B cell (primary cell): Measurements from ENCODE around the gene SLC38A1. TPM values are rescaled to one million over a fixed set of nuclear protein-coding genes. Genes with fewer than 3 reads are reported as not detected.
A peak's percentile ranks its signal among the peaks of the same experiment; 100 is the strongest.

Source experiments
- ATAC-seq: fragments of 200-7000 bp; cut with Tn5 transposase; one replicate; pipeline ENCODE4 v1.10.0; 2021; ENCODE audit warnings: low read depth, mild to moderate bottlenecking, moderate number of reproducible peaks, moderate library complexity
- CTCF ChIA-PET: fragments of 350-600 bp; sonication (Branson Sonifier 250); formaldehyde crosslinking; loops from one replicate; lab custom pipeline; 2021; ENCODE audit warnings: antibody characterized with exemption, inconsistent platforms; lab: Charles Lee
- POLR2A ChIA-PET: fragments of 350-600 bp; sonication (Branson Sonifier 250); formaldehyde crosslinking; loops from one replicate; lab custom pipeline; 2021; ENCODE audit warnings: antibody characterized with exemption; lab: Charles Lee
- DNase-seq: peaks from one replicate; pipeline ENCODE4 v3.0.0; 2013
- H2AFZ ChIP-seq: 2 replicates; pipeline ENCODE4 v1.6.1; 2012; ENCODE audit warnings: mild to moderate bottlenecking, low read depth, low read length; ENCODE audit not compliant: insufficient read depth, poor library complexity, severe bottlenecking
- H3K27ac ChIP-seq, 2 donors: 1 replicate in 1 of 2; 2 replicates in 1 of 2; pipeline ENCODE4 v1.5.1; 2012 to 2013; ENCODE audit warnings: low read length in 2 of 2, mild to moderate bottlenecking in 2 of 2, moderate library complexity in 1 of 2
- H3K27me3 ChIP-seq, 4 experiments: fragments of 200-600 bp in 1 of 4; sonication (generic) in 1 of 4; replicated peaks in 1 of 4; 1 replicate in 2 of 4; 2 replicates in 2 of 4; pipeline versions ENCODE4 v1.6.1 to v1.7.0; 2013 to 2016; ENCODE audit warnings: low read length in 3 of 4, mild to moderate bottlenecking in 2 of 4, mixed read lengths in 1 of 4, moderate library complexity in 1 of 4; ENCODE audit not compliant: insufficient read depth in 4 of 4, control insufficient read depth in 3 of 4; ENCODE audit errors: control extremely low read depth in 1 of 4
- H3K36me3 ChIP-seq, 2 experiments: replicated peaks in 1 of 2; 1 replicate in 1 of 2; 2 replicates in 1 of 2; pipeline versions ENCODE4 v1.6.1 to v1.7.1; 2013; ENCODE audit warnings: low read length in 1 of 2; ENCODE audit not compliant: insufficient read depth in 2 of 2, control insufficient read depth in 1 of 2; ENCODE audit errors: control extremely low read depth in 1 of 2, extremely low read depth in 1 of 2
- H3K4me1 ChIP-seq, 2 donors: fragments of 200-600 bp in 1 of 2; sonication (generic) in 1 of 2; 1 replicate in 1 of 2; 2 replicates in 1 of 2; pipeline versions ENCODE4 v1.5.1 to v1.6.1; 2013 to 2017; ENCODE audit warnings: low read length in 2 of 2; ENCODE audit not compliant: control insufficient read depth in 2 of 2, insufficient read depth in 2 of 2
- H3K4me2 ChIP-seq: replicated peaks from 2 replicates; pipeline ENCODE3; 2012; ENCODE audit warnings: mild to moderate bottlenecking, low read depth, low read length; ENCODE audit not compliant: poor library complexity, severe bottlenecking
- H3K4me3 ChIP-seq, 5 experiments: fragments of 200-600 bp in 1 of 5; sonication (generic) in 1 of 5; 1 replicate in 3 of 5; 2 replicates in 2 of 5; pipeline versions ENCODE4 v1.5.1 to v1.7.0; 2011 to 2016; ENCODE audit warnings: low read length in 4 of 5, mild to moderate bottlenecking in 4 of 5, low read depth in 2 of 5, control low read depth in 1 of 5, moderate library complexity in 1 of 5; ENCODE audit not compliant: insufficient read depth in 1 of 5; ENCODE audit errors: control extremely low read depth in 1 of 5, extremely low read depth in 1 of 5
- H3K79me2 ChIP-seq: fragments of 200-600 bp; sonication (generic); one replicate; pipeline ENCODE4 v1.6.0; 2016; ENCODE audit warnings: low read length; ENCODE audit not compliant: control insufficient read depth, insufficient read depth
- H3K9ac ChIP-seq: fragments of 200-600 bp; sonication (generic); 2 replicates; pipeline ENCODE4 v1.6.1; 2017; ENCODE audit warnings: mild to moderate bottlenecking, low read length, moderate library complexity
- H3K9me3 ChIP-seq, 3 donors: one replicate each; pipeline versions ENCODE4 v1.6.1 to v1.7.1; 2013; ENCODE audit warnings: low read length in 2 of 3; ENCODE audit not compliant: control insufficient read depth in 2 of 3, insufficient read depth in 1 of 3; ENCODE audit errors: control extremely low read depth in 1 of 3
- H4K20me1 ChIP-seq: 2 replicates; pipeline ENCODE4 v1.6.0; 2012; ENCODE audit warnings: mild to moderate bottlenecking, low read length; ENCODE audit not compliant: insufficient read depth, control insufficient read depth, poor library complexity, severe bottlenecking
- H3K27ac Mint-ChIP-seq: one replicate; pipeline ENCODE4 v1.8.0; 2021; ENCODE audit warnings: mixed read lengths
- H3K27me3 Mint-ChIP-seq: one replicate; pipeline ENCODE4 v1.8.0; 2021; ENCODE audit warnings: mixed read lengths
- H3K4me1 Mint-ChIP-seq: one replicate; pipeline ENCODE4 v1.8.0; 2021; ENCODE audit warnings: mixed read lengths
- H3K4me3 Mint-ChIP-seq: one replicate; pipeline ENCODE4 v1.8.0; 2021; ENCODE audit warnings: mixed read lengths
- H3K9me3 Mint-ChIP-seq: one replicate; pipeline ENCODE4 v1.8.0; 2022; ENCODE audit warnings: mixed read lengths; ENCODE audit not compliant: insufficient read depth
- EZH2 ChIP-seq: IDR thresholded peaks from 2 replicates; pipeline ENCODE4 v1.6.1; 2012; ENCODE audit warnings: borderline replicate concordance, low read depth, mild to moderate bottlenecking, moderate library complexity, low read length; ENCODE audit not compliant: insufficient read depth, poor library complexity, severe bottlenecking
- whole genome bisulfite sequencing: methylation state at CpG from one replicate; pipeline ENCODE4 v1.1.5; 2013; ENCODE audit warnings: missing lambda C conversion rate; ENCODE audit not compliant: insufficient coverage; 5-methylcytosine and 5-hydroxymethylcytosine counted together
- intact Hi-C: fragments of 100-400 bp; cut with micrococcal nuclease; formaldehyde crosslinking; loops from one replicate; pipeline ENCODE4 v1.10.0; 2022
- polyA plus RNA-seq: library from polyadenylated mRNA; depleted of rRNA; stranded (reverse); fragments of >200 nt; gene quantifications from 2 replicates; pipeline ENCODE4 v1.2.3, GENCODE V29; 2012
- total RNA-seq, 2 donors: library from RNA; stranded (reverse); fragments of 120-200 nt in 1 of 2; gene quantifications; 1 replicate in 1 of 2; 2 replicates in 1 of 2; pipeline versions ENCODE4 v1.2.3 to v1.2.4, GENCODE V29; 2013 to 2022
- TF ChIP-seq, protein P1 (sequence below): fragments of 200-600 bp; IDR thresholded peaks from one replicate; pipeline ENCODE4 v1.8.0; 2022; ENCODE audit warnings: antibody characterized with exemption, mild to moderate bottlenecking

SLC38A1 gene
- total and polyA plus RNA-seq, 2 donors (not counting 1 experiment from before 2014, with no cell fraction given): 38.1 to 205 TPM

DNA sequence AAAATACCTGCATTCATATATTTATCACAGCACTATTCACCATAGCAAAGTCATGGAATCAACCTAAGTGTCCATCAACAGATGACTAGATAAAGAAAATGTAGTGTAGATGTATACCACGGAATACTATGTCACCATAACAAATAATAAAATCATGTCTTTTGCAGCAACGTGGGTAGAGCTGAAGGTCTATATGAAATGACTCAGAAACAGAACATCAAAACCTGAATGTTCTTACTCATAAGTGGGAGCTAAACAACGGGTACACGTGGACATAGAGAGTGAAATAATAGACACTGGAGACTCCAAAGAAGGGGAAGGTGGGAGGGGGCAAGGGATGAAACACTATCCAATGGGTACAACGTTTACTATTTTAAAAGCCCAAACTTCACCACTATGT is 37.9 kb downstream of the SLC38A1 start:
- ATAC-seq (no peak), DNase-seq (no peak)
- CTCF ChIA-PET: no interaction called here
- H3K27me3 Mint-ChIP-seq: no peaks in the 10 kb centered on the region
- Histone ChIP-seq H2AFZ (no peak overlapping the region), H3K9ac (no peak overlapping the region), H3K4me1 (peaks cover 27 to 43% of the 10 kb centered on the region in 2 donors), H3K79me2 (peaks cover 85% of the 10 kb centered on the region), H3K27ac (peak overlapping the region in 1 of 2 donors; percentile 53), H4K20me1 (peaks cover 14% of the 10 kb centered on the region), H3K9me3 (peaks cover 0 to 2% (median 0%) of the 10 kb centered on the region in 3 donors), H3K27me3 (no peaks in the 10 kb centered on the region), H3K36me3 (peaks cover 3 to 54% of the 10 kb centered on the region in 2 experiments), H3K4me2 (no peak overlapping the region), H3K4me3 (no peak overlapping the region)
- TF ChIP-seq, protein P1, sequence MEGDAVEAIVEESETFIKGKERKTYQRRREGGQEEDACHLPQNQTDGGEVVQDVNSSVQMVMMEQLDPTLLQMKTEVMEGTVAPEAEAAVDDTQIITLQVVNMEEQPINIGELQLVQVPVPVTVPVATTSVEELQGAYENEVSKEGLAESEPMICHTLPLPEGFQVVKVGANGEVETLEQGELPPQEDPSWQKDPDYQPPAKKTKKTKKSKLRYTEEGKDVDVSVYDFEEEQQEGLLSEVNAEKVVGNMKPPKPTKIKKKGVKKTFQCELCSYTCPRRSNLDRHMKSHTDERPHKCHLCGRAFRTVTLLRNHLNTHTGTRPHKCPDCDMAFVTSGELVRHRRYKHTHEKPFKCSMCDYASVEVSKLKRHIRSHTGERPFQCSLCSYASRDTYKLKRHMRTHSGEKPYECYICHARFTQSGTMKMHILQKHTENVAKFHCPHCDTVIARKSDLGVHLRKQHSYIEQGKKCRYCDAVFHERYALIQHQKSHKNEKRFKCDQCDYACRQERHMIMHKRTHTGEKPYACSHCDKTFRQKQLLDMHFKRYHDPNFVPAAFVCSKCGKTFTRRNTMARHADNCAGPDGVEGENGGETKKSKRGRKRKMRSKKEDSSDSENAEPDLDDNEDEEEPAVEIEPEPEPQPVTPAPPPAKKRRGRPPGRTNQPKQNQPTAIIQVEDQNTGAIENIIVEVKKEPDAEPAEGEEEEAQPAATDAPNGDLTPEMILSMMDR: no peak
- TF ChIP-seq EZH2: no peak
- intact Hi-C loops: no loop called here
- no peak overlapping the region for H3K4me3 Mint-ChIP-seq
- POLR2A ChIA-PET: no interaction called here
- H3K9me3 Mint-ChIP-seq: no peaks in the 10 kb centered on the region
- WGBS: no CpG with 5 or more reads among the region's 5 CpGs
- peaks cover 62% of the 10 kb centered on the region for H3K4me1 Mint-ChIP-seq
- peak overlapping the region; percentile 32 for H3K27ac Mint-ChIP-seq

DNA sequence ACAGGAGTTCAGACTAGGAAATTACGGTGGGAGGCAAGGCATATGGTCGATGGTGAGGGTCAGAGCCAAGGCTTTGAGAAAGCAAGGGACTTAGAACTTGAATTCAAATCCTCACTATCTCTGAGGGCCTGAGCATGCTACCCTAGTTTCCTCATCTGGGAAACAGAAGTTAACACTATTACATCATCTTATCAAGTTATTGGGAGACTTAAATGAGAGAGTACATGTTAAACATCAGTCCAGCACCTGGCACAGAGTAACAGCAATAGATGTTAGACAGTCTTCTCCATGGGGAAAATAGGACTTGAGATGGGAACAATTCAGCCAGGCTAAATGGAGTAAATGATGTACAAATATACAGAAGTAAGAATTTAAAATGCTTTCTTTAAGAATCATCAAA is 38.5 kb downstream of the SLC38A1 start:
- TF ChIP-seq, protein P1: no peak
- no peak for TF ChIP-seq EZH2
- no peaks in the 10 kb centered on the region for H3K27me3 ChIP-seq
- peak overlapping the region in 1 of 2 donors; percentile 53 for H3K27ac ChIP-seq
- Mint-ChIP-seq H3K27me3 (no peaks in the 10 kb centered on the region), H3K4me1 (peaks cover 60% of the 10 kb centered on the region), H3K9me3 (no peaks in the 10 kb centered on the region), H3K27ac (peak overlapping the region; percentile 46), H3K4me3 (no peak overlapping the region)
- peaks cover 0 to 2% (median 0%) of the 10 kb centered on the region in 3 donors for H3K9me3 ChIP-seq
- H3K4me1 ChIP-seq: peaks cover 30 to 47% of the 10 kb centered on the region in 2 donors
- intact Hi-C loops: no loop called here
- H3K9ac ChIP-seq: no peak overlapping the region
- DNase-seq (no peak), ATAC-seq (no peak)
- H3K4me2 ChIP-seq: no peak overlapping the region
- ChIA-PET CTCF (no interaction called here), POLR2A (no interaction called here)
- H3K4me3 ChIP-seq: no peak overlapping the region
- H3K36me3 ChIP-seq: peaks cover 4 to 56% of the 10 kb centered on the region in 2 experiments
- no CpG with 5 or more reads among the region's 2 CpGs for WGBS
- peaks cover 12% of the 10 kb centered on the region for H4K20me1 ChIP-seq
- H2AFZ ChIP-seq: no peak overlapping the region
- H3K79me2 ChIP-seq: peaks cover 85% of the 10 kb centered on the region
